ENCODE data around the gene PTPRQ. TPM values are rescaled to one million over a fixed set of nuclear protein-coding genes. Genes with fewer than 3 reads are reported as not detected.
"Not testable (repeated sequence)": the region's sequence is repeated elsewhere in the genome, so short reads cannot be mapped to it uniquely, and the experiment has no call there.

PTPRQ gene
- total RNA-seq = not detected in 2 replicates

GRCh38 chr12:80443974-80444666 is at the start of gene PTPRQ:
TSS of gene PTPRQ (plus strand) at chr12:80444235. CDS start at chr12:80444346, 111 bp downstream.
- intact Hi-C loops (cut with micrococcal nuclease) = no loop called here

- intact Hi-C loops (cut with micrococcal nuclease) = no loop called here
Observed at GRCh38 chr12:80400571-80400991, 43.5 kb upstream of the PTPRQ start.

GRCh38 chr12:80401191-80401590 is 42.8 kb upstream of the PTPRQ start:
- intact Hi-C loops (cut with micrococcal nuclease) = no loop called here

GRCh38 chr12:80404629-80405028 is 39.4 kb upstream of the PTPRQ start:
- intact Hi-C loops (cut with micrococcal nuclease) = no loop called here

- intact Hi-C loops (cut with micrococcal nuclease) = no loop called here
Observed at GRCh38 chr12:80406253-80406652, 37.8 kb upstream of the PTPRQ start.

- intact Hi-C loops (cut with micrococcal nuclease) = loop anchor here (1.0 to 10.0 kb wide), 3 partner anchors 183 to 716 kb away; no protein-coding TSS in a partner anchor
Observed at GRCh38 chr12:80411787-80412186, 32.2 kb upstream of the PTPRQ start.

GRCh38 chr12:80412343-80412953 is 31.6 kb upstream of the PTPRQ start:
- intact Hi-C loops (cut with micrococcal nuclease) = loop anchor here (1.0 to 10.0 kb wide), 3 partner anchors 182 to 715 kb away; no protein-coding TSS in a partner anchor

- intact Hi-C loops (cut with micrococcal nuclease) = loop anchor here (5.0 to 10.0 kb wide), 2 partner anchors 181 to 714 kb away; no protein-coding TSS in a partner anchor
Observed at GRCh38 chr12:80413462-80413861, 30.6 kb upstream of the PTPRQ start.

GRCh38 chr12:80415466-80415865 is 28.6 kb upstream of the PTPRQ start:
- intact Hi-C loops (cut with micrococcal nuclease) = loop anchor here (10.0 kb wide), 1 partner anchor 179 kb away; no protein-coding TSS in a partner anchor

GRCh38 chr12:80419644-80420043 is 24.4 kb upstream of the PTPRQ start:
- intact Hi-C loops (cut with micrococcal nuclease) = loop anchor here (10.0 kb wide), 1 partner anchor 175 kb away; no protein-coding TSS in a partner anchor

- intact Hi-C loops (cut with micrococcal nuclease) = no loop called here
Observed at GRCh38 chr12:80420075-80420474, 24.0 kb upstream of the PTPRQ start.

GRCh38 chr12:80422550-80422949 is 21.5 kb upstream of the PTPRQ start:
- intact Hi-C loops (cut with micrococcal nuclease) = no loop called here

GRCh38 chr12:80432061-80432460 is 12.0 kb upstream of the PTPRQ start:
- intact Hi-C loops (cut with micrococcal nuclease) = no loop called here

- intact Hi-C loops (cut with micrococcal nuclease) = no loop called here
Observed at GRCh38 chr12:80441921-80442320, 2.1 kb upstream of the PTPRQ start.

GRCh38 chr12:80442426-80443222 is 1.4 kb upstream of the PTPRQ start:
- intact Hi-C loops (cut with micrococcal nuclease) = no loop called here

GRCh38 chr12:80445083-80445793 is 1.2 kb downstream of the PTPRQ start:
- intact Hi-C loops (cut with micrococcal nuclease) = no loop called here

- intact Hi-C loops (cut with micrococcal nuclease) = no loop called here
Observed at GRCh38 chr12:80456513-80456912, 12.5 kb downstream of the PTPRQ start.

GRCh38 chr12:80460972-80461371 is 16.9 kb downstream of the PTPRQ start:
- intact Hi-C loops (cut with micrococcal nuclease) = loop anchor here (1.0 kb wide), 1 partner anchor 9 kb away; no protein-coding TSS in a partner anchor

GRCh38 chr12:80461851-80462250 is 17.8 kb downstream of the PTPRQ start:
- intact Hi-C loops (cut with micrococcal nuclease) = not testable (repeated sequence)

- intact Hi-C loops (cut with micrococcal nuclease) = loop anchor here (10.0 kb wide), 1 partner anchor 295 kb away; no protein-coding TSS in a partner anchor
Observed at GRCh38 chr12:80469681-80470080, 25.6 kb downstream of the PTPRQ start.

- intact Hi-C loops (cut with micrococcal nuclease) = loop anchor here (10.0 kb wide), 1 partner anchor 294 kb away; no protein-coding TSS in a partner anchor
Observed at GRCh38 chr12:80470403-80470802, 26.4 kb downstream of the PTPRQ start.

Data from T-helper 2 cell treated with Interferon-gamma antibody and Interleukin-4, amounts not matched to agents 100 ng/mL and 5 ng/mL, for 36 hours (primary cell).